A549 treated with DMSO at 1 μM for 4 hours (cell line): ENCODE results near the gene NR4A1. TPM values are rescaled to one million over a fixed set of nuclear protein-coding genes. Genes with fewer than 3 reads are reported as not detected.

ENCODE experiments used
- total RNA-seq: library from RNA; stranded (reverse); fragments of 200-300 nt; extraction: Qiagen RNA extraction; gene quantifications from 5 replicates; pipeline ENCODE4 v1.2.3, GENCODE V29; 2022; ENCODE audit warnings: low read depth

NR4A1 gene
- 30.9 to 45.1 TPM (median 35.5 TPM) in 5 replicates for total RNA-seq

GRCh38 chr12:52050758-52051541 is at the start of gene NR4A1:
Gene NR4A1, plus strand, starts transcription at chr12:52051442. Its CDS starts 2,887 bp downstream, at chr12:52054329.

GRCh38 chr12:52006726-52007157 is 44.5 kb upstream of the NR4A1 start, which contains the start of gene TAMALIN:
Gene TAMALIN, plus strand, starts transcription at chr12:52006946. Its CDS starts 74 bp downstream, at chr12:52007020.

GRCh38 chr12:52069327-52070184 is 18.3 kb downstream of the NR4A1 start, which contains the start of gene ATG101:
Gene ATG101, plus strand, starts transcription at chr12:52069978. Its CDS starts 3,673 bp downstream, at chr12:52073651.

GRCh38 chr12:52079576-52080402 is 28.5 kb downstream of the NR4A1 start, which contains the start of gene SMIM41:
Gene SMIM41, plus strand, starts transcription at chr12:52079704. Its CDS starts 76 bp downstream, at chr12:52079780.

Other genes starting within 250 kb of the NR4A1 start
- gene FIGNL2, start 202.7 kb upstream of the NR4A1 start, total RNA-seq: 0.20 to 0.38 TPM (median 0.22 TPM) in 5 replicates
- 0.05 to 0.06 TPM in 2 of 5 replicates, not detected in the others for gene ANKRD33, start 163.3 kb upstream of the NR4A1 start, total RNA-seq
- gene ACVRL1, start 143.9 kb upstream of the NR4A1 start, total RNA-seq: 0.06 to 0.30 TPM (median 0.11 TPM) in 4 of 5 replicates, not detected in the other
- 14.6 to 16.7 TPM (median 16.5 TPM) in 5 replicates for gene ACVR1B, start 99.7 kb upstream of the NR4A1 start, total RNA-seq
- 0.31 to 0.53 TPM (median 0.47 TPM) in 4 of 5 replicates, not detected in the other for gene TAMALIN, start 44.5 kb upstream of the NR4A1 start, total RNA-seq
- 77.2 to 102 TPM (median 89.3 TPM) in 5 replicates for gene ATG101, start 18.5 kb downstream of the NR4A1 start, total RNA-seq
- not detected in 5 replicates for gene SMIM41, start 28.3 kb downstream of the NR4A1 start, total RNA-seq
- 53.8 to 71.0 TPM (median 63.0 TPM) in 5 replicates for gene KRT80, start 140.6 kb downstream of the NR4A1 start, total RNA-seq
- 3,808 to 4,352 TPM (median 4,043 TPM) in 5 replicates for gene KRT7, start 181.8 kb downstream of the NR4A1 start, total RNA-seq
- 30.3 to 41.6 TPM (median 35.7 TPM) in 5 replicates for gene KRT86, start 223.2 kb downstream of the NR4A1 start, total RNA-seq
- 2,993 to 3,705 TPM (median 3,273 TPM) in 5 replicates for gene KRT81, start 240.1 kb downstream of the NR4A1 start, total RNA-seq